ENCODE results near the gene PUM1.

DNA sequence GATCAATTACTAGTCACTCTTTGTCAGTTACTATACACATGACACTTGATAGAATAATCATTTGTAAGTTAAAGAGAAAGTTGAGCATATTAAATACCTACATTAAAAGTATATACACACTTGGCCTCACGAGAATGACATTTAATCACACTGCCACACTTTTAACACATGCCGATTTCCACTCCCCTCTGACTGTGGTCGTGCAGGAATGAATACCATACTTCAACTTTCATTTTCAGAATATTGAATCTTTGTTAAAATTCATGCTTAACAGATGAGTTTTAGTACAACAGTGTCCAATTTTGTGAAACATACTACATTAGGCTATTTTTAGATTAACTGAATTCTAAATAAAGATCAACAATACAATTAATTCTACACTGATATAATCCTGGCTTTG, 78.8 kb downstream of the PUM1 start:
- no peak for TF ChIP-seq SP4 (IDR thresholded peaks at IDR 0.05; ENCODE audit: low read length)
- TF ChIP-seq POLR2AphosphoS5 (IDR thresholded peaks at IDR 0.05; ENCODE audit: low read depth, low read length) = no peak
- TF ChIP-seq CTBP2 (IDR thresholded peaks at IDR 0.05; ENCODE audit: borderline replicate concordance, insufficient read depth, insufficient read length, low read length) = no peak
- no peak for TF ChIP-seq POLR2A (IDR thresholded peaks at IDR 0.05; ENCODE audit: control extremely low read depth in 1 of 2, low read depth in 2 of 2, low read length in 2 of 2)
- TF ChIP-seq CTCF (IDR thresholded peaks at IDR 0.05; ENCODE audit: control extremely low read depth in 1 of 3, insufficient read depth in 1 of 3, low read depth in 1 of 3, low read length in 3 of 3) = no peak
- no peak for TF ChIP-seq JUN (IDR thresholded peaks at IDR 0.05; ENCODE audit: low read depth, low read length)

Data from H1 (cell line).